WI38 (cell line): ENCODE data around the gene CDC6.
A peak's percentile ranks its signal among the peaks of the same experiment; 100 is the strongest.

Source experiments
- H3K4me3 ChIP-seq: 2 replicates; pipeline ENCODE4 v1.5.1; 2011; ENCODE audit warnings: low read depth, mild to moderate bottlenecking, control low read depth, low read length
- CTCF ChIP-seq: IDR thresholded peaks from 2 replicates; pipeline ENCODE4 v1.5.1; 2012; ENCODE audit warnings: low read depth, mild to moderate bottlenecking, control low read depth, low read length

Gene CDC6

GRCh38 chr17:40309031-40309948 is 21.6 kb downstream of the CDC6 start, which contains the start of gene RARA:
RARA (plus strand) TSS chr17:40309180; CDS start chr17:40331219, 22,039 bp downstream.
- 0 out of 2 replicates have a peak within 1 kb of the TSS, but pooled peaks have one; percentile 12 for H3K4me3 ChIP-seq
- TF ChIP-seq CTCF = no peak

GRCh38 chr17:40309949-40310510 is 22.4 kb downstream of the CDC6 start:
- no peak overlapping the region for H3K4me3 ChIP-seq
- no peak for TF ChIP-seq CTCF

- H3K4me3 ChIP-seq = no peak overlapping the region
- TF ChIP-seq CTCF = no peak
Measured at GRCh38 chr17:40310882-40311391, 23.3 kb downstream of the CDC6 start.

GRCh38 chr17:40311575-40311974 is 23.9 kb downstream of the CDC6 start:
- no peak overlapping the region for H3K4me3 ChIP-seq
- no peak for TF ChIP-seq CTCF

GRCh38 chr17:40312131-40312731 is 24.6 kb downstream of the CDC6 start:
- H3K4me3 ChIP-seq = no peak overlapping the region

GRCh38 chr17:40312893-40313667 is 25.4 kb downstream of the CDC6 start:
- TF ChIP-seq CTCF = no peak
- no peak overlapping the region for H3K4me3 ChIP-seq

More at GRCh38 chr17:40312131-40312731, 24.6 kb downstream of the CDC6 start:
- no peak for TF ChIP-seq CTCF
